Measurements from ENCODE around the gene RNF115. TPM values are rescaled to one million over a fixed set of nuclear protein-coding genes. Genes with fewer than 3 reads are reported as not detected.
"Not testable (repeated sequence)": the region's sequence is repeated elsewhere in the genome, so short reads cannot be mapped to it uniquely, and the experiment has no call there.

Gene RNF115
- total RNA-seq, 1 donor from 2014 or later = 74.5 TPM

- intact Hi-C loops (cut with DNase I) = no loop called here
- DNase-seq (ENCODE audit: low spot score) = no peak
These were observed 73.5 kb downstream of the RNF115 start for GRCh38 chr1:145750426-145750825.

- intact Hi-C loops (cut with DNase I) = no loop called here
- no peak for DNase-seq (ENCODE audit: low spot score)
These were observed 76.3 kb downstream of the RNF115 start for GRCh38 chr1:145747398-145748247.

- DNase-seq (ENCODE audit: low spot score) = no peak
- intact Hi-C loops (cut with DNase I) = no loop called here
These were observed 83.6 kb downstream of the RNF115 start for GRCh38 chr1:145740269-145740668.

- DNase-seq (ENCODE audit: low spot score) = no peak
- intact Hi-C loops (cut with DNase I) = no loop called here
These were observed 87.7 kb downstream of the RNF115 start for GRCh38 chr1:145736191-145736590.

- no peak for DNase-seq (ENCODE audit: low spot score)
- intact Hi-C loops (cut with DNase I) = no loop called here
These were observed 93.0 kb downstream of the RNF115 start for GRCh38 chr1:145730900-145731299.

- intact Hi-C loops (cut with DNase I) = no loop called here
- no peak for DNase-seq (ENCODE audit: low spot score)
These were observed 93.4 kb downstream of the RNF115 start for GRCh38 chr1:145730467-145730866.

- intact Hi-C loops (cut with DNase I) = no loop called here
- DNase-seq (ENCODE audit: low spot score) = no peak
These were observed 94.0 kb downstream of the RNF115 start for GRCh38 chr1:145729666-145730436.

GRCh38 chr1:145729196-145729595 lies 94.7 kb downstream of the RNF115 start:
- DNase-seq (ENCODE audit: low spot score) = no peak
- intact Hi-C loops (cut with DNase I) = no loop called here

- DNase-seq (ENCODE audit: low spot score); intact Hi-C loops (cut with DNase I): not testable (repeated sequence)
These were observed 97.7 kb downstream of the RNF115 start for GRCh38 chr1:145726193-145726592.

- DNase-seq (ENCODE audit: low spot score) = peak; percentile 88
- intact Hi-C loops (cut with DNase I) = no loop called here
These were observed 102.8 kb downstream of the RNF115 start for GRCh38 chr1:145720878-145721671.

GRCh38 chr1:145720556-145720877 lies 103.4 kb downstream of the RNF115 start:
- no peak for DNase-seq (ENCODE audit: low spot score)
- intact Hi-C loops (cut with DNase I) = no loop called here

GRCh38 chr1:145719230-145720079 lies 104.4 kb downstream of the RNF115 start, which contains the start of gene CD160:
Gene CD160, plus strand, starts transcription at chr1:145719499. Its CDS starts 8,829 bp downstream, at chr1:145728328.
- DNase-seq (ENCODE audit: low spot score) = no peak
- intact Hi-C loops (cut with DNase I) = no loop called here

- DNase-seq (ENCODE audit: low spot score); intact Hi-C loops (cut with DNase I): not testable (repeated sequence)
These were observed 105.4 kb downstream of the RNF115 start for GRCh38 chr1:145718465-145718864.

- no peak for DNase-seq (ENCODE audit: low spot score)
- intact Hi-C loops (cut with DNase I) = no loop called here
These were observed 106.1 kb downstream of the RNF115 start for GRCh38 chr1:145717833-145718232.

- intact Hi-C loops (cut with DNase I) = no loop called here
- no peak for DNase-seq (ENCODE audit: low spot score)
These were observed 107.1 kb downstream of the RNF115 start for GRCh38 chr1:145716641-145717345.

- intact Hi-C loops (cut with DNase I) = no loop called here
These were observed 109.3 kb downstream of the RNF115 start for GRCh38 chr1:145714524-145715111.

GRCh38 chr1:145711213-145711651 lies 112.7 kb downstream of the RNF115 start:
- intact Hi-C loops (cut with DNase I) = no loop called here
- no peak for DNase-seq (ENCODE audit: low spot score)

More at GRCh38 chr1:145714524-145715111, 109.3 kb downstream of the RNF115 start:
- no peak for DNase-seq (ENCODE audit: low spot score)
